Esophagus muscularis mucosa (tissue), 4 donors: ENCODE results near the gene MDH1B. TPM values are rescaled to one million over a fixed set of nuclear protein-coding genes. Genes with fewer than 3 reads are reported as not detected.

Experiments used
- DNase-seq: peaks from one replicate; pipeline ENCODE4 v3.0.0-alpha.2; 2017; ENCODE audit errors: extremely low spot score
- H3K27ac ChIP-seq, 4 donors: fragments of 200-600 bp; sonication (generic); replicated peaks in 1 of 4; 1 replicate in 3 of 4; 2 replicates in 1 of 4; pipeline ENCODE4 v1.5.1; 2016 to 2019; ENCODE audit warnings: mild to moderate bottlenecking in 1 of 4
- H3K27me3 ChIP-seq, 4 donors: fragments of 200-600 bp; sonication (generic); one replicate each; pipeline versions ENCODE4 v1.5.1 to v1.6.0; 2016 to 2019
- H3K36me3 ChIP-seq, 4 donors: fragments of 200-600 bp; sonication (generic); one replicate each; pipeline ENCODE4 v1.5.1; 2016 to 2019
- H3K4me1 ChIP-seq, 4 donors: fragments of 200-600 bp; sonication (generic); one replicate each; pipeline ENCODE4 v1.5.1; 2016 to 2019
- H3K4me3 ChIP-seq, 4 donors: fragments of 200-600 bp; sonication (generic); 1 replicate in 2 of 4; 2 replicates in 2 of 4; pipeline ENCODE4 v1.5.1; 2016 to 2019; ENCODE audit warnings: mild to moderate bottlenecking in 4 of 4, moderate library complexity in 1 of 4
- H3K9me3 ChIP-seq, 4 donors: fragments of 200-600 bp; sonication (generic); 1 replicate in 3 of 4; 2 replicates in 1 of 4; pipeline ENCODE4 v1.5.1; 2016 to 2019
- CTCF ChIP-seq, 3 experiments: fragments of 200-600 bp in 2 of 3; fragments of 450-650 bp in 1 of 3; sonication (generic) in 2 of 3; IDR thresholded peaks; one replicate each; pipeline ENCODE4 v1.5.1; 2017 to 2019; ENCODE audit warnings: antibody characterized with exemption in 3 of 3, mild to moderate bottlenecking in 2 of 3, moderate library complexity in 1 of 3
- EP300 ChIP-seq: sonication (generic); formaldehyde crosslinking; IDR thresholded peaks from one replicate; pipeline ENCODE4 v1.6.1; 2017; ENCODE audit warnings: antibody characterized with exemption
- POLR2A ChIP-seq: fragments of 450-650 bp; IDR thresholded peaks from one replicate; pipeline ENCODE4 v1.6.1; 2017; ENCODE audit warnings: antibody characterized with exemption, moderate library complexity, mild to moderate bottlenecking, low read depth
- POLR2AphosphoS5 ChIP-seq, 2 donors: sonication (generic); formaldehyde crosslinking; IDR thresholded peaks; one replicate each; pipeline ENCODE4 v1.6.1; 2017; ENCODE audit warnings: antibody characterized with exemption in 2 of 2
- WGBS: methylation state at CpG from one replicate; pipeline ENCODE4 v1.1.5; 2018; 5-methylcytosine and 5-hydroxymethylcytosine counted together
- intact Hi-C: fragments of 100-400 bp; cut with DNase I; formaldehyde crosslinking; loops from one replicate; pipeline ENCODE4 v1.15.1; 2023
- total RNA-seq, 4 donors: library from RNA; depleted of rRNA; stranded (reverse); fragments of >200 nt; gene quantifications; one replicate each; pipeline versions ENCODE4 v1.1.0 to v1.2.1, GENCODE V29; 2016

MDH1B gene
- total RNA-seq, 4 donors from 2014 or later: 0.19 to 1.2 (median 0.75) TPM

- Histone ChIP-seq H3K4me3 (no peak overlapping the region), H3K9me3 (no peaks in the 10 kb centered on the region), H3K27me3 (no peaks in the 10 kb centered on the region), H3K27ac (no peak overlapping the region), H3K36me3 (no peaks in the 10 kb centered on the region), H3K4me1 (no peaks in the 10 kb centered on the region)
- 94% methylated on average over 5 of the region's 5 CpGs for WGBS
- no peak for DNase-seq
- TF ChIP-seq POLR2AphosphoS5 (IDR thresholded peaks at IDR 0.05) (no peak), CTCF (IDR thresholded peaks at IDR 0.05) (no peak)
- intact Hi-C loops: no loop called here
Observed at GRCh38 chr2:206736935-206737334, 28.2 kb downstream of the MDH1B start.

- no peaks in the 10 kb centered on the region for H3K4me1 ChIP-seq
- H3K27ac ChIP-seq: no peak overlapping the region
- H3K9me3 ChIP-seq: no peaks in the 10 kb centered on the region
- H3K4me3 ChIP-seq: no peak overlapping the region
- intact Hi-C loops: no loop called here
- DNase-seq: no peak
- TF ChIP-seq CTCF (IDR thresholded peaks at IDR 0.05) (no peak), POLR2AphosphoS5 (IDR thresholded peaks at IDR 0.05) (no peak), EP300 (no peak), POLR2A (no peak)
- 61% methylated on average over 2 of the region's 2 CpGs for WGBS
- H3K36me3 ChIP-seq: no peaks in the 10 kb centered on the region
- H3K27me3 ChIP-seq: peaks cover 0 to 11% (median 0%) of the 10 kb centered on the region in 4 donors
Observed at GRCh38 chr2:206733341-206733740, 31.8 kb downstream of the MDH1B start.

GRCh38 chr2:206728277-206729199, 36.6 kb downstream of the MDH1B start:
- TF ChIP-seq EP300: no peak
- no peak for TF ChIP-seq POLR2A
- TF ChIP-seq POLR2AphosphoS5 (IDR thresholded peaks at IDR 0.05): no peak
- no peak for TF ChIP-seq CTCF (IDR thresholded peaks at IDR 0.05)
- Histone ChIP-seq H3K27me3 (peaks cover 0 to 11% (median 0%) of the 10 kb centered on the region in 4 donors), H3K27ac (no peak overlapping the region), H3K4me3 (no peak overlapping the region), H3K9me3 (no peaks in the 10 kb centered on the region), H3K36me3 (no peaks in the 10 kb centered on the region), H3K4me1 (no peaks in the 10 kb centered on the region)
- intact Hi-C loops: no loop called here
- no peak for DNase-seq
- WGBS: 82% methylated on average over 7 of the region's 7 CpGs

GRCh38 chr2:206727287-206727686, 37.8 kb downstream of the MDH1B start:
- DNase-seq: no peak
- Histone ChIP-seq H3K27me3 (peaks cover 0 to 11% (median 0%) of the 10 kb centered on the region in 4 donors), H3K4me3 (no peak overlapping the region), H3K36me3 (no peaks in the 10 kb centered on the region), H3K9me3 (no peaks in the 10 kb centered on the region), H3K27ac (no peak overlapping the region), H3K4me1 (no peaks in the 10 kb centered on the region)
- 88% methylated on average over 2 of the region's 2 CpGs for WGBS
- intact Hi-C loops: no loop called here
- no peak for TF ChIP-seq EP300

GRCh38 chr2:206723288-206723687, 41.8 kb downstream of the MDH1B start:
- no peaks in the 10 kb centered on the region for H3K9me3 ChIP-seq
- no peak overlapping the region for H3K4me3 ChIP-seq
- DNase-seq: no peak
- H3K27ac ChIP-seq: no peak overlapping the region
- H3K4me1 ChIP-seq: no peaks in the 10 kb centered on the region
- 88% methylated on average over 1 of the region's 1 CpG for WGBS
- no peaks in the 10 kb centered on the region for H3K36me3 ChIP-seq
- H3K27me3 ChIP-seq: no peaks in the 10 kb centered on the region
- TF ChIP-seq POLR2A: no peak
- intact Hi-C loops: no loop called here
